ENCODE measurements around the gene RPL3.

The RPL3 gene

DNA sequence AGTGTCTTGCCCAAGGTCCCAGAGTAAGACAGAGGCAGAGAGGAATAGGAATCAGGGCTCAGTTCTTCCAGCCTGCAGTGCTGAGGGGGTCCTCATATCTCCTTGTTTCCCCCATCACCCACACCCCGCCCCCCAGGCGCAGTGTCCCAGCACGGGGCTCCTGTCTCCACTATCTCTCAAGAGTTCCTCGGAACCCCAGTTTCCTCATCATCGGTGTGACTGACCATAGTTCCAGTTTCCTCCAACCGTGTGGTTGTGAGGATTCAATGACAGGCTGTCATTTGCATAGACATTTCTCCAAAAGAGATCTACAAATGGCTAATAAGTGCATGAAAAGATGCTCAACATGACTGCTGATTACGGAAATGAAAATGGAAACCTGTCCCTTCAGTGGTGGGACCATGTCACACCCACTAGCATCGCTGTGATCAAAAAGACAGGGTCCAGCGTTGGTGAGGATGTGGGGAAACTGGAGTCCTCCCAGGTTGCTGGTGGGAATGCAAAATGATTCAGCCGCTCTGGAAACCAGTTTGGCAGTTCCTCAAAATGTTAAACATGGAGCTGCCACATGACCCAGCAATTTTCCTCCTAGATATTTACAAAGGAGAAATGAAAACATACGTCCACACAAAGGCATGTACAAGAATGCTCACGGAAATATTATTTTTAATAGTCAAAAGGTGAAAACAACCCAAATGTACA lies 42.8 kb downstream of the RPL3 start:
- Histone ChIP-seq H3K27ac (ENCODE audit: low read depth, low read length) (no peak overlapping the region), H3F3A (ENCODE audit: control insufficient read depth, insufficient read depth) (no peaks in the 10 kb centered on the region), H3K36me3 (ENCODE audit: control insufficient read depth, low read length) (no peaks in the 10 kb centered on the region), H3K27me3 (ENCODE audit: control insufficient read depth, low read length) (no peaks in the 10 kb centered on the region; the same call in 1 of the 2 replicates), H3K9me3 (ENCODE audit: control insufficient read depth, insufficient read depth, low read length) (peaks cover 7% of the 10 kb centered on the region; the same call in 1 of the 2 replicates), H3K9me2 (replicated peaks; ENCODE audit: control insufficient read depth, low read length) (no peaks in the 10 kb centered on the region), H4K20me1 (ENCODE audit: control insufficient read depth, insufficient read depth, low read depth, low read length) (no peaks in the 10 kb centered on the region), H3K4me3 (ENCODE audit: low read length) (peak overlapping the region; percentile 16; the same call in 1 of the 2 replicates), H3K4me1 (ENCODE audit: control insufficient read depth, low read length) (peaks cover 31% of the 10 kb centered on the region), H3K4me2 (ENCODE audit: low read length) (peak overlapping the region; percentile 50), H3K79me2 (ENCODE audit: control insufficient read depth, low read length) (no peaks in the 10 kb centered on the region)
- TF ChIP-seq, protein P1, sequence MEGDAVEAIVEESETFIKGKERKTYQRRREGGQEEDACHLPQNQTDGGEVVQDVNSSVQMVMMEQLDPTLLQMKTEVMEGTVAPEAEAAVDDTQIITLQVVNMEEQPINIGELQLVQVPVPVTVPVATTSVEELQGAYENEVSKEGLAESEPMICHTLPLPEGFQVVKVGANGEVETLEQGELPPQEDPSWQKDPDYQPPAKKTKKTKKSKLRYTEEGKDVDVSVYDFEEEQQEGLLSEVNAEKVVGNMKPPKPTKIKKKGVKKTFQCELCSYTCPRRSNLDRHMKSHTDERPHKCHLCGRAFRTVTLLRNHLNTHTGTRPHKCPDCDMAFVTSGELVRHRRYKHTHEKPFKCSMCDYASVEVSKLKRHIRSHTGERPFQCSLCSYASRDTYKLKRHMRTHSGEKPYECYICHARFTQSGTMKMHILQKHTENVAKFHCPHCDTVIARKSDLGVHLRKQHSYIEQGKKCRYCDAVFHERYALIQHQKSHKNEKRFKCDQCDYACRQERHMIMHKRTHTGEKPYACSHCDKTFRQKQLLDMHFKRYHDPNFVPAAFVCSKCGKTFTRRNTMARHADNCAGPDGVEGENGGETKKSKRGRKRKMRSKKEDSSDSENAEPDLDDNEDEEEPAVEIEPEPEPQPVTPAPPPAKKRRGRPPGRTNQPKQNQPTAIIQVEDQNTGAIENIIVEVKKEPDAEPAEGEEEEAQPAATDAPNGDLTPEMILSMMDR (IDR thresholded peaks at IDR 0.05; ENCODE audit: low read depth, low read length, poor library complexity, severe bottlenecking), result no peak
- no peak for TF ChIP-seq EZH2phosphoT487 (IDR thresholded peaks at IDR 0.05; ENCODE audit: borderline replicate concordance, low read length)

DNA sequence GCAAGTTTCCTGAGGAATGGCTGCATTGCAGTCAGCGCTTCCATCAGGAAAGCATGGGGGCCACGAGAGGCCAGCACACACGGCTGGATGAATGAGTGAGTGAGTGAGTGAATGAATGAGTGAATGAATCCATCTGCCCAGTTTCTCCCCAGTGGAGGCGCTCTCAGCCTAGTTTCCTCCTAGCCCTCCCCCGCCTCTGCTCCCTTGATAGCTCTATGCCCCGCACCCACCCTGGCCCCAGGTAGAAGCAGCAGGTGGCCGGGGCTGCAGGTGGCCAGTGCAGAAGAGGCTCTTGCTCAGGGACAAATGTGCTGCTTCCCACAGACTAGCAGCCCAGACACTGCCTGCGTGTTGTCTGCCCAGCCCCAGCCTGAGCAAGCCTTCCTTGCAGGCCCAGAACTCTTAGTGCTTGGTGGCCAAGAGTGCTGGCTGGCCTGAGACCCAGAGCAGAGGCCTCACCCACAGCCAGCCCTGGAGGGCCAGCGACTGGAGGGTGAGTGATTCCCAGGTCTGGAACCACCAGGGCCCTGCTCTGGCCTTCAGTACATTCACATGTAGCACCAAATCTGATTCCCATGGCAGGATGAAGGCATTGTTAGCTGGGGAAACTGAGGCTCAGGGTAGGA lies 43.5 kb downstream of the RPL3 start:
- Histone ChIP-seq H3K4me2 (ENCODE audit: low read length) (no peak overlapping the region), H4K20me1 (ENCODE audit: control insufficient read depth, insufficient read depth, low read depth, low read length) (no peaks in the 10 kb centered on the region), H3K27me3 (ENCODE audit: control insufficient read depth, low read length) (no peaks in the 10 kb centered on the region; the same call in 1 of the 2 replicates), H3K9me2 (replicated peaks; ENCODE audit: control insufficient read depth, low read length) (no peaks in the 10 kb centered on the region), H3K4me3 (ENCODE audit: low read length) (no peak overlapping the region), H3K27ac (ENCODE audit: low read depth, low read length) (no peak overlapping the region), H3K9me3 (ENCODE audit: control insufficient read depth, insufficient read depth, low read length) (peaks cover 7% of the 10 kb centered on the region; the same call in 1 of the 2 replicates), H3K79me2 (ENCODE audit: control insufficient read depth, low read length) (no peaks in the 10 kb centered on the region), H3F3A (ENCODE audit: control insufficient read depth, insufficient read depth) (no peaks in the 10 kb centered on the region), H3K36me3 (ENCODE audit: control insufficient read depth, low read length) (no peaks in the 10 kb centered on the region), H3K4me1 (ENCODE audit: control insufficient read depth, low read length) (peaks cover 29% of the 10 kb centered on the region)
- TF ChIP-seq, protein P1 (IDR thresholded peaks at IDR 0.05; ENCODE audit: low read depth, low read length, poor library complexity, severe bottlenecking), result no peak
- no peak for TF ChIP-seq EZH2phosphoT487 (IDR thresholded peaks at IDR 0.05; ENCODE audit: borderline replicate concordance, low read length)

DNA sequence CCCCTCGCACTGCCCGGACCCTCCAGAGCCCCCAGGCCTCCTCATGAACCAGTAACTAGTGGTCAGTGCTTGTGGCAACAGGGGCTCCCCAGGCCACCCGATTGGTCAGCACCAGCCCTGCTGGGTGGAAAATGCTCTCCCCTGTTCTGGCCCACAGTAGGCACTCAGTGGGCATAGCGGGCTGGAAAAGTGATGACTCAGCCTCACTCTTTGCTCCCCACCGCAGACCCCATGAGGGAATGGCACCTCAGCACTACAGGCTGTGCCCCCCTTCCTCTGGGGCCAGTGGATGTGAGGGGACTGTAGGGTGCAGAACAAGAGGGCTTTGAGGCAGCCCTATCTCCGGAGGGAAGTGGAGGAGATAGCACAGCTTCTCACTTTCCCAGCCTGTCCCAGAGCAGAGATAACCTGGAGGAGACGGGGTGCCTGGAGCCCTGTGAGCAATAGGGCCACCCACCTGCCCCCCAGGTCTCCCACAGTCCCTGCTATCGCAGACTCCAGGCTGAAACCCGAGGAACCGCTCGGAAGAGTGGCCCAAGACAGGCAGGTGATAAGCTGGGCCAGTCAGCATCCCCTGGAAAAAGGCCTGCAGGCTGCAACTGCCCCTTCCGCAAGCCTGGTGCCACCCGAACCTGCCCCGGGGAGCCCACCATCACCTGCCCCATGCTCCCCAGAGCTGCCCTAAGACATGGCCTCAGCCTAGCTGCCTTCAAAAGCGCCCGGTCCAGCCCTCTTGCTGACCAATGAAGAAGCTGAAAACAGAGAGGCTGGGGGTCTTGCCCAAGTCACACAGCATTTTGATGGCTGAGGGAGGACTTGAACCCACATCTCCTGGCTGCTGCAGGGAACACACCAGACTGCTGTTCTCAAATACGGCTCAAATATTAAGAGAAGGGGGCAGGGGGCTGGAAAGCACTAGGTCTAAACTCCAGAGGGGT lies 45.2 kb downstream of the RPL3 start:
- TF ChIP-seq EZH2phosphoT487 (IDR thresholded peaks at IDR 0.05; ENCODE audit: borderline replicate concordance, low read length), result no peak
- TF ChIP-seq, protein P1 (IDR thresholded peaks at IDR 0.05; ENCODE audit: low read depth, low read length, poor library complexity, severe bottlenecking), result no peak
- Histone ChIP-seq H3F3A (ENCODE audit: control insufficient read depth, insufficient read depth) (no peaks in the 10 kb centered on the region), H3K79me2 (ENCODE audit: control insufficient read depth, low read length) (no peaks in the 10 kb centered on the region), H3K4me1 (ENCODE audit: control insufficient read depth, low read length) (peaks cover 31% of the 10 kb centered on the region), H4K20me1 (ENCODE audit: control insufficient read depth, insufficient read depth, low read depth, low read length) (no peaks in the 10 kb centered on the region), H3K36me3 (ENCODE audit: control insufficient read depth, low read length) (no peaks in the 10 kb centered on the region), H3K27me3 (ENCODE audit: control insufficient read depth, low read length) (no peaks in the 10 kb centered on the region; the same call in 1 of the 2 replicates), H3K9me2 (replicated peaks; ENCODE audit: control insufficient read depth, low read length) (no peaks in the 10 kb centered on the region), H3K27ac (ENCODE audit: low read depth, low read length) (no peak overlapping the region), H3K9me3 (ENCODE audit: control insufficient read depth, insufficient read depth, low read length) (peaks cover 7% of the 10 kb centered on the region; the same call in 1 of the 2 replicates), H3K4me3 (ENCODE audit: low read length) (no peak overlapping the region), H3K4me2 (ENCODE audit: low read length) (no peak overlapping the region)

Measured in DOHH2 (cell line).